Medulla oblongata (tissue), 1 donor: ENCODE results near the gene NHS.

Source experiments
- DNase-seq: peaks from one replicate; pipeline ENCODE4 v3.0.0-alpha.2; 2015; ENCODE audit errors: extremely low spot score

Gene NHS

DNA sequence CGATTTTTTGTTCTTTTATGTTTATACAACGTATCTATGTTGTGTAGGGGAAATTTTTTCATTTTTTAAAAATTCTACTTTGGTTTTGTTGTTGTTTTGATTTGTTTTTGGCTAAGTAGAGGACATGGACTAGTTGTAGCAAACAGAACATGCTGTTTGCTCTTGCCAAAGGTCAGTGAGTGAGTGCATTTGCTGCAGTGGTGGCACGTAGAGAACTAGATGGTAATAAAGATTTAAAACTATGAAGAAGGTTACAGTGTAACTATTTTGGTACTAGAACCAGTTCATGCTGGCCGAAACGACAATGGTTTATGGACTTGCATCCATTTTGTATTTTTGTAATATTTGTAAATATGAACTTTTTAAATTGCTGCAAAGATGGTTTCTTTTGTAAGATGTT, 360.4 kb downstream of the NHS start:
- no peak for DNase-seq

DNA sequence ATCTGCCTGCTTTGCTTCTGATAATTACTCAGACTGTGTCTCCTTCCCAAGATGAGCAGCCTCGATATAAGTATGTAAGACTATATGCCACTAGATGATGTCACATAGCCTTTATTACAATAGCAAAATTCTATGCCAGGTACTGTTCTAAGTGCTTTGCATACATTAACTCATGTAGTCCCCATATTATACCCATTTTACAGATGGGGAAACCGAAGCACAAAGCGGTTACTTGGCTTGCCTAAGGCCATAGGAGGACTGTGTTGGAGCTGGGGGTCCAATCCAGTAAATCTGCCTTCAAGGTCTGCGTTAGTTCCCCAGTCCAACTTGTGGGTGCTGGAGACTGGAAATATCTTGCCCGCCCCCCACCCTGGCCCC, 361.5 kb downstream of the NHS start:
- DNase-seq: no peak

DNA sequence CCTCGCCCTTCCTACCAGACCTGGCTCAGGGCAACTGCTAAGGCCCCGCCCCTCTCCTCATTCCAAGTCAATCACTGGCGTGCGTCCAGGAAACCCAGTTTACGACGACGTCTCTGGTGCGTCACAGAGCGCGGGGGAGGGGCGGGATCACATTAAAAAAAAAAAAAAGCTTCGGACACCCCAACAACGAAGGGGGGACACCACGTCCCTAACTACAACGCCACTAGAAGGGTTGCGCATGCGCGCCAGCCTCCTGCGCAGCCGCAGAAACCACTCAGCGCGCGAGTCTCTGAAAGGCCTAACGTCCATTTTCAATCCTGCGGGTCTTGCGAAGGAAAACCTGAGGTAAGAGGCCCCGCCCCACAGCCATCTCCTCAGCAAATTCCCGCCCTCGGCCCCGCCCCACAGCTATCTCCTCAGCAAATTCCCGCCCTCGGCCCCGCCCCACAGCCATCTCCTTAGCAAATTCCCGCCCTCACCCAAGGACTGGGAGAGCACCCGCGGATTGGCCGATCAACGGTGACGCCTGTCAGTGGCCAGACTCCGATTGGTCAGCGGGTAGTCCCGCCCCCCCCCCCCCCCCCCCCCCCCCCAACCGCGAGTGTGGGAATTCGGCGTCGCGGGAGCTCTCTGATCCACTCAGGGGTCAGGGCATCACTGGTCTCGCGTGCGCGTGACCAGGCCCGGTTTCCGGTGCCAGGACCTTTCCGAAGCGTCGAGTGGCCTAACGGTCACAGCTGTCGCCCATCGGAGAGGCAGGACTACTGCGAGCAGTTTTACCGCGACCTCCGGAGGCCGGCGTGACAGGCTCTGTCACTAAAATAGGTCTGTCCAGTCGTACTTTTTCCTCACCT, 362.1 kb downstream of the NHS start, which contains the start of gene SCML1:
Gene SCML1 (plus strand): TSS at position 638 of the 854 bp plus-strand sequence. CDS start 6,694 bp downstream, outside the sequence.
- DNase-seq: peak; percentile 94

DNA sequence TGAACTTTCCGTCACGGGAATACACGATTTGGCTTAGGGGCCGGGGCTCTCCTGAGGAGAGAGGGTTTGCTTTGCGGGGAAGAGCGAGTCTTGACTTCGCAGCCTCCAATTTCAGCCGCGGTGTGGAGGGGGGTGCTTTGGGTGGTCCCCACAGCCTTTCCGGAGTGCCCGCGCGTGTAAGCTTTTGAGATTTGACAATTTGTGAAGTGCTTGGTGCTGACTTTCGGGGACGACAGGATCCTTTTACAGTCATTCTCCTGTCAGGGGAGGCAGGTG, 362.6 kb downstream of the NHS start:
- no peak for DNase-seq

DNA sequence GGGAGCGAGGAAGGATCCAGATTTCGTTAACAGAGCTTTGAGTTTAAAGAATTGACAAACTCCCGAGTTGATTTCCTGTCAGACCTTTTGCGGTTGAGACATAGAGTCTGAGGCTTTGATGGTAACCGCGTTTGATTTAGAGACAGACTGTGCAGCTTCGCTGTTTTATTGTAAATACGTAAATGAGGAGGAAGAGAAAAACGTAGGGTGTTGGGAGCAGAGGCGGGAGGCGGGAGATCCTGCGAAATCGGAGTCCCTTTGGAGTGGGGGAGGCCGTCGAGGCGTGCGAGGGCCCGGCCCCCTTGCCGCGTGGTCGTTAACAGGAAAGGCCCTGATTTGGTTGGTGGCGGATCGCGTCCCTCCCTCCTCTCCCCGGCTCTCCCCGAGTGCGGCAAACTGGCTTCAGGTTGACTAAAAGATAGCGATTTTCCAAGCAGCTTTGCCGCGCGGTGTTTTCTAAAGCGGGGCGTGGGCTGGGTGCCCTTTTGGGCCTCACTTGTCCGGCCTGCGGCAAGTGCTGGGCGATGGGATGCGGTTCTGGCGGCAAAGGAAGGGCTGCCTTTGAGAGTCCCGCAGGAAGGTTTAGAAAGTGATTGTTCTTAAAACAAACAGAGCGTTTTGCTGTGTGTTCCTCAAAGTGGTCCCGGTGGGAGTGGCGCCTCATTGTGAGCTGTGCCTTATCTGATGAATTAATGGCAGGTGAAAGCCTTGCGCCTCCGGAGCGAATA, 363.1 kb downstream of the NHS start:
- DNase-seq: peak; percentile 14

DNA sequence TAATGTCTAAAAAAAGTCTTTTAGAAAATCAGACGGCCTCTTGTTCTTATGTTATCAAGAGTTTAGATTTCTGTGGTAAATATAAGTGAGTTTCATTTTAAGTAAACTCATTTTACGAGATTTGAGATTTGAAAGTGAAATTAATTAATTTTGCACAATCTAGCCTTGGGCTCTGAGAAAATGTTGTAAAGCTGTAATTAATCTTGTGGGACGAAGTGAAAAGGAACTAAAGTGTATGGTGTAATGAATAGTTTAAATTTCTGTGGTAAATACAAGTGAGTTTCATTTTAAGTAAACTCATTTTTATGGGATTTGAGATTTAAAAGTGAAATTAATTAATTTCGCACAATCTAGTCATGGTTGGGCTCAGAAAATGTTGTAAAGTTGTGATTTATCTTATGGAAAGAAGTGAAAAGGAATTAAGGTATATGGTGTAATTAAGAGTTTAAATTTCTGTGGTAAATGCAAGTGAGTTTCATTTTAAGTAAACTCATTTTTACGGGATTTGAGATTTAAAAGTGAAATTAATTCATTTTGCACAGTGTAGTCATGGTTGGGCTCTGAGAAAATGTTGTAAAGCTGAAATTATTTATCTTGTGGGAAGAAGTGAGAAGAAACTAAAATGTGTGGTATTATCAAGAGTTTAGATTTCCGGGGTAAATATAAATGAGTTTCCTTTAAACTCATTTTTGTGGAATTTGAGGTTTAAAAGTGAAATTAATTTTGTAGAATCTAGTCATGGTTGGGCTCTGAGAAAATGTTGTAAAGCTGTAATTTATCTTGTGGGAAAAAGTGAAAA, 363.9 kb downstream of the NHS start:
- no peak for DNase-seq

DNA sequence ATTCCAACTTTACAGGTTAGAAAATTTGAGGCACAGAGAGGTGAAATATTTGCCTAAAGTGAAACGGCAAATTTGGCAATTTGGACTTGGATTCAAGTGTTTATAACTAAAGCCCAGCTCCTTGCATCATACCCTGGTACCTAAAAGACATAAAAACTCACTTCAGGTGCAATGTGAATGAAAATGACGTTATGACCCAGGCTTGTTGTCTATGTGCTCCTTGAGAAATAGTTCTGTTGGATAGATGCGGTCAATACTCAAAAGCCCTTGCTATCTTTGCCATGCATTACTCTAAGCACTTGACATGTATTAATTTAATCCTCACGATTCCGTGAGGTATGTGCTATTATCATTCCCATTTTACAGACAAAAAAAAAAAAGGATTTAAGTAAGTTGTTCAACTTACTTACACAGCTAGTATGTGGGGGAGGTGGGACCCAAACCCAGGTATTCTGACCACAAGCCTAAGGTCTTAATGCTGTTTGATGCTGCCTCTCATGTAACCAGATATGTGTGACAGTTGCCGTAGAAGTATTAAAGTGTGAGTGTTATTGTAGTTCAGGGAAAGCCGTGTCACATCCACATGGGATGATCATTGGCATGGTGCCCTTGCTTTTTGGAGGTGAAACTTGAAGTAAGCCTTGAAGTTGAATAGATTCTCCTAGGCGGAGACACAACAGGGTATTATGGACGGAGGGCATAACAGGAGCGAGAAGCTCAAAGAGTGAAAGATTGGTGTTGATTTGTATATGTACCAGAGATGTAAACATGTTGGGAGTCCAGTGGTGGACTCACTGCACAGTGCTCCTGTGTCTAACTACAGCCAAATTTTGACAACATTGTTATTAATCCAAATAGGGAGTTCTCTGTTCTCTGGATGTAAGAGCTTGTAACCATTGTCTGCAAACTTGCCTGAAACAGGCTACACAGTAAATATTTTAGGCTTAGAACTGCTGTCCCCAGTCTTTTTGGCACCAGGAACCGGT, 365.4 kb downstream of the NHS start:
- no peak for DNase-seq

DNA sequence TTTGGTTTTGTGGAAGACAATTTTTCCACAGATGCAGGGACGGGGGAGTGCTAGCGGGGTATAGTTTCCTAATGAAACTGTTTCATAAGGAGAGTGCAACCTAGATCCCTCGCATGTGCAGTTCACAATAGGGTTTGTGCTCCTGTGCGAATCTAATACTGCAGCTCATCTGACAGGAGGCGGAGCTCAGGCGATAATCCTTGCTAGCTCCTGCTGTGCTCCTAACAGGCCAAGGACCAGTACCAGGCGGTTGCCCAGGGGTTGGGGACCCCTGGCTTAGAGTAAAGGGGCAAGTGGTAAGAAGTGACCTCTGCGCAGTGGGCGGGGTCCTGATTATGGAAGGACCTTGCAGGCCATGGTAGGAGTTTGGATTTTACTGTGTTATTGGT, 366.1 kb downstream of the NHS start:
- no peak for DNase-seq

DNA sequence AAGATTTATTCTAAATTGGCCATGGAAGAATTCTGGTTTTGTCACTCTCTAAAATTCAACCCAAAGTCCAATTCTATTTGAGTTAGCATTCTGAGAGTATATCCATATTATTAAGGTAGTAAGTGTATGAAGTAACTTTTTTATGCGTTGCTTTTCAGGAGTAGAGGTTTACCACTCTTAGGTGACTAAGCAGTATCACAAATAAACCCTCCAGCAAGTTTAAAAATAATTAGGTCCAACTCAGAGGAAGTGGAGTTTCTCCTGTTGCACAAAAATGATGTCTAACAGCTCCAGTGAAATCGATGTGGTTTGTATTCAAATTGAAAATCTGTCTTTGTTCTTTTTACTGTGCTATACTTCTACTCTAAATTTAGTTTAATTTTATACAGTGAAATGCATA, 368.9 kb downstream of the NHS start:
- no peak for DNase-seq

DNA sequence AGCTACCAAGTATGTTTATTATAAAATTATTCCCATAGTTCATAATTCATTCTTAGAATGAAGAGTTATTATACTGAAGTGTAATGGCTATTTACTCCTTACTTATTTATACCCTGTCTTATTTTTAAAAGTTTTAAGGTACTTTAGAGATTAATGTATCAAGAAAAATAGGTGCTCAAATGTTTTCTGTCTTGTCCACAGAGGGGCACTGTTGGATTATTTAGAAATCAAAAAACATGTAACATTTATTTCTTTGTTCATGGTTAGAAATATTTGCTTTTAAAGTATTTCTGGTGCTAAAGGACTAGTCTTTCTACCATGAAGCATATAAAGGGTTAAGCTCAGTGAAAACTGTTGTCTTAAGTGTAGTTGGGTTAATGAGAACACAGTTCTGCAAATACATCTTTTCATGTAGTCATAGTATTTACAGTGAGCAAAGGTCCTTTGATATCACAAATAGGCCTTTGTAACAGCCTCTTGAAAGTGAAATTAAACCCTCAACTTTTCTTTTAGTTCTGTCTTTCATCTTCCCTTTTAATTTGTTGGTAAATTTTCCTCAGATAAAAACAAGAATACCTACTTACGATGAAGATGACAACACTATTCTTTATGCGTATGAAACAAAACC, 370.0 kb downstream of the NHS start:
- DNase-seq: peak; percentile 3

DNA sequence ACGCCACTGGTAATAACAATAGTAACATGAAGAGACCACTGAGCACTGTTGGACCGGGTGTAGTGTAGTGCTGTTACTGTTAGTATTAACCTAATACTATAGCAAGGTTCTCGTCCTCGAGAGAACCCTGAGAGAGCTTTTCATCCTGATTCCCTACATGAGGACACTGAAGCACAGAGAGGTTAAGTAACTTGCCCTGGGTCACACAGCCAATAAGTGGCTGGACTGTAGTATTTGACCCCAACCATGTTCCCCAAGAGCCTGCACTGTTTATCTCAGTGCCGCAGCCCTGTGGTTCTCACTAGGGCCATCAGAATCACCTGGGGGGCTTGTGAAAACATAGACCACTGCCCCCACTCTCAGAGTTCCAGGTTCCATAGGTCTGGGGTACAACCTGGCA, 372.7 kb downstream of the NHS start:
- no peak for DNase-seq

DNA sequence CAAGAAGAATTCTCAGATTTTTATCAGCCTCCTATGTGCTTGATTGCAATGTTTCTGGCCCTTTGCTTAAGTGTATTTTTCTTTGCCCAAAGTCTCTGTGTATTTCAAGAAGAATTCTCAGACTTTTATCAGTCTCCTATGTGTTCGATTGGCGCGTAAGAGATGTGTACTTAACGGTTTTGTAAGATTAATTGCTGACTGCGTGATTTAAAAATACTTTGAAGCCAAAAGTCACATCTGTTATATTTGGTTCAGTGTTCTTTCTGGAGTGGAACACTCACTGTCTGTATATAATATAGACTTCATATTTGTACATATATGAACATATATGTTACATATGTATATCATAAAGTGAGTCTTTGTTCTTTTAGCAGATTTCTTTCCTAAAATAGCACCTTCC, 373.7 kb downstream of the NHS start:
- no peak for DNase-seq

DNA sequence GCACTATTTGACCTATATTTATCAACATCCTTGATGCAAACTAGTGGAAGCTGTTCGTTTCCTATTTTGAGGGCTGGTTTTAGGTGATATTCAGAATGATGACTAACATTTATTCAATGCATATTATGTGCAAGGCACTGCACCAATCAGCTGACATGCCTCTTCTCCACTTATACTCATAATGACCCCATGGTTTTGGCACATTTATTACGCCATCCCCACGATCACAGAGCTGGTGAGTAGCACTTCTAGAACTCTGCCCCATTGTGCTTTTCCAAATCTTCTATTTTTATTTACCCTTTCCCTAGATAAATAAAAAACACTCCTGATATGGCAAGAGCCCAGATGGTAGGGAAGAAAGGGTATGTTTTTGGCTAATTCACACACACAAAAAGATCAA, 375.4 kb downstream of the NHS start:
- DNase-seq: no peak

DNA sequence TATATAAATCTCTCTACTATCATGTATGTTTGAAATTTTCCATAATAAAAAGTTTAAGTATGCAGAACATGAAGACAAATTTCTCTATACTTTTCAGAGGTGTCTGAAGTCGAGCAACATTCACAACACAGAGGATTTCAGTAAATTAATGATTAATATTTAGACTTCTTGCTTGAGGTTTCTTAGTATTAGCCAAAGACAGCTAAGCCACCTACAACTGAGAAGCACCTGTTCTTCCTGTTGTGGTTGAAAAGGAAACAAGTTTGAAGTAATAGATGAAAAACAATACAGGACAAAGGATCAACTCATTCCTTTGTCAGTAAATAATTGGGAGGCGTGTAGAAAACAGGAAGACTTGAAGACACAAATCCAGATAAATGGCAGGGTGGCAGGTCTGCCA, 383.4 kb downstream of the NHS start:
- DNase-seq: no peak

DNA sequence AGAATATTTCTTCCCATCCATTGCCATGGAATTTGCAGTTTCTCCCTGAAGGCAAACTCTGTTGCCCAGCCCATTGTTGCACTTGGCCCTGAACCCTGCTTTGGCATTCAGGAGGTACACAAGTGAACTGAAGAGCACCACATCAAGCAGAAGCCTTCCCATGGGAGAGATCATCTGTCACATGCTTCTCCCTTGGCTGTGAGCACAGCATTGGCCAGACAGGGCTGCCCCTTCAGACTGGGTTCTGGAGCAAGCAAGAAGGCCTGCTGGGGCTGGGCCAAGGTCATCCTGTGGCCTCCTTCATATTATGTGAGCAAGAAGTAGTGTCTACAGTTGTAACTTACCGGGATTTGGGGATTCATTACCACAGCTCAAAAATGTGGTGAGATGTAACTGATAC, 385.0 kb downstream of the NHS start:
- no peak for DNase-seq

DNA sequence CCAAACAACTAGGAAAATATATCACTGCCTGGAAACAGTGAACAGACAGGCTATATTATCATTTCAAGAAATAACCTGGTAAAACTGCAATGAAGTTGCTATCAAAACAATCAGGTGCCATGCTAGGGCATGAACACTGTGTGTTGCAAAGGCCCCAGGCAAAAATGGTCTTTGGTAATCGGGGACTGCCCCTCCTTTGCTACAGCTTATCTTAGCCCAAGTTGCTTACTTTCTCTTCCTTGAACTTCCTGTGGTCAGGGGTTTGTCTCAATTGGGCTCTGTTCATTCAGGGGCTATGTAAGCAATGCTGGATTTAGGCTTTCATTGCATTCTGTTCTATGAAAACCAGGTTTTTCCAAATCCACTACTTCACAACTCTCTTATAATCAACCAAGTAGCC, 392.7 kb downstream of the NHS start:
- DNase-seq: no peak

DNA sequence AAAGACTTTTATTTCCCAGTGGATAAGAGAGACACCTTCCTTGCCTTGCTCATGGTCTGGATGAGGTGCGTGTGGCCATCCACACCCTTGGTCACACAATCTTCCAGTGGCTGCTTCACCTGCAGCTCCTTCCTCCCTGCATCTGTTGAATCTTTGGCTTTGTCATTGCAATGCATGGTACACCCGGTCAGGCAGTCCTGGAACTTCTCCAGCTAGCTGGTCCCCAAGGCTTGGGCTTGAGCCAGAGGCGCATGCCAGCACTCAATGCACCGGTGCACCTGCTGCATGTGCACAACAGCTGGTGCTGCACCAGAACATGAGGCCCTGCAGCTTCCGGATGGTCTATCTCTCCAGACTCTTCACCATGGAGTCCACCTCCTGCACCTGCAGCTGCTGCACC, 394.0 kb downstream of the NHS start:
- no peak for DNase-seq

DNA sequence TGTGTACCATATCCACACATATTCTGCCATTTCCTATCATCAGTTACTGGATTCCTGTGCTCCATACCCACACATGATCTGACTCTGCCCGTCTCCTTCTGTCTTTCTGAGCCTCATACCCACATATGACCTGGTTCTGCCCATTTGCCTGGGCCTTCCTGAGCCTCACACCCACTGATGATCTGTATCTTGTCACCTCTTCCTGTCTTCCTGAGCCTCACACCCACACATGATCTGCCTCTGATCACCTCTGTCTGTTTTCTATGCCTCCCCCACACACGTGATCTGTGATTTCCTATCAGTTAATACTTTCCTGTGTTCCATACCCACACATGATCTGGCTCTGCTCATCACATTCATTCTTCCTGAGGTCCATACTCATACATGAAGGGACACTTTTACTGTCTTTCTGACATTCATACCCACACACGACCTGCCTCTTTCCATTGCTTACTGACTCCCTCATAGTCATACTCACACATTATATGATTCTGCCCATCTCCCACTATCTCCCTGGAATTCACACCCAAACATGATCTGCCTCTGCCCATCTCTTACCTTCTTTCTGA, 394.8 kb downstream of the NHS start:
- DNase-seq: no peak

DNA sequence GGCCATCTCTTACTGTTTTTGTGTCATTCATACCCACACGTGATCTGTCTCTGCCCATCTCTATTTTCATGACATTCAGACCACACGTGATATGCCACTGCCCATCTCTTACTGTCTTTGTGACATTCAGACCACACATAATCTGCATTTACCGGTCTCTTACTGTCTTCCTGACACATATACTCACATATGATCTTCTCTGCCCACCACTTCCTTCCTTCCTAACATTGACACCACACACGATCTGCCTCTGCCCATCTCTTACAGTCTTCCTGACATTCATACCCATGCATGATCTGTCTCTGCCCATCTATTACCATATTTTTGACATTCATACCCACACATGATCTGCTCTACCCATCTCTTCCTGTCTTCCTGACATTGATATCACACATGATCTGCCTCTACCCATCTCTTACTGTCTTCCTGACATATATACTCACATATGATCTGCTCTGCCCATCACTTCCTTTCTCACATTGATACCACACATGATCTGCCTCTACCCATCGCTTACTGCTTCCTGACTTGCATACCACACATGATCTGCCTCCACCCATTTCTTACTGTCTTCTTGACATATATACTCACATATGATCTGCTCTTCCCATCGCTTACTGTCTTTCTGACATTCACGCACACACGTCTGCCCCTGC, 398.3 kb downstream of the NHS start:
- no peak for DNase-seq

DNA sequence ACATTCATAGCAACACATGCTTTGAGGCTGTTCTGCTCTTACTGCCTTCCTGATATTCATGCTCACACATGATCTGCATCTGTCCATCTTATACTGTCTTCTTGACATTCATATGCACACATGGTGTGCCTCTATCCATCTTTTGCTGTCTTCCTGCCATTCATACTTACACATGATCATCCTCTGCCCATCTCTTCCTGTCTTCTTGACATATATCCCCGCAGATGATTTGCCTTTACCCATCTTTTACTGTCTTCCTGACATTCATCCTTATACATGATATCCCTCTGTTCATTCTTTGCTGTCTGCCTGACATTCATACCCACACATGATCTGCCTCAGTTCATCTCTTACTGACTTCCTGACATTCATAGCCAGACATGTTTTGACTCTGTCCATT, 399.1 kb downstream of the NHS start:
- no peak for DNase-seq
